BJ (cell line): ENCODE data around the gene PROSER1. TPM values are rescaled to one million over a fixed set of nuclear protein-coding genes. Genes with fewer than 3 reads are reported as not detected.
"Not testable (repeated sequence)": the region's sequence is repeated elsewhere in the genome, so short reads cannot be mapped to it uniquely, and the experiment has no call there.

Experiments
- CTCF ChIA-PET: fragments of 350-600 bp; formaldehyde crosslinking; extraction: SDS; loops from one replicate; lab custom pipeline; 2021; ENCODE audit warnings: antibody characterized with exemption, inconsistent platforms; lab: Yijun Ruan, JAX
- POLR2A ChIA-PET: fragments of 300-600 bp; sonication (Branson Sonifier 250); formaldehyde crosslinking; extraction: SDS; loops from one replicate; lab custom pipeline; 2021; ENCODE audit warnings: antibody characterized with exemption; lab: Charles Lee
- DNase-seq: peaks from one replicate; pipeline ENCODE4 v3.0.0-alpha.2; 2011; ENCODE audit warnings: low read depth
- H3K27me3 ChIP-seq: 2 replicates; pipeline ENCODE4 v1.6.0; 2011; ENCODE audit warnings: low read length; ENCODE audit not compliant: control insufficient read depth, insufficient read depth
- H3K36me3 ChIP-seq: 2 replicates; pipeline ENCODE4 v1.5.1; 2011; ENCODE audit warnings: low read length; ENCODE audit not compliant: control insufficient read depth, insufficient read depth
- H3K4me3 ChIP-seq: 2 replicates; pipeline ENCODE4 v1.5.1; 2011; ENCODE audit warnings: low read depth, mild to moderate bottlenecking, control low read depth, low read length
- CTCF ChIP-seq: IDR thresholded peaks from 2 replicates; pipeline ENCODE4 v1.5.1; 2011; ENCODE audit warnings: low read depth, mild to moderate bottlenecking, control low read depth, inconsistent platforms, low read length, moderate library complexity; ENCODE audit not compliant: insufficient read depth
- polyA minus RNA-seq: library from RNA; depleted of rRNA, polyadenylated mRNA; stranded (reverse); fragments of >200 nt; gene quantifications from 2 replicates; pipeline ENCODE4 v1.2.3, GENCODE V29; 2011; rRNA and poly(A)+ RNA removed
- polyA plus RNA-seq: library from polyadenylated mRNA; depleted of rRNA; stranded (reverse); fragments of >200 nt; gene quantifications from 2 replicates; pipeline ENCODE4 v1.2.3, GENCODE V29; 2011; rRNA removed

The PROSER1 gene
- polyA plus RNA-seq (10.7 and 13.0 TPM in 2 replicates), polyA minus RNA-seq (7.1 and 8.2 TPM in 2 replicates)

- Histone ChIP-seq H3K27me3 (no peaks in the 10 kb centered on the region), H3K36me3 (no peaks in the 10 kb centered on the region), H3K4me3 (peak within 1 kb of the TSS; percentile 92)
- ChIA-PET POLR2A (interaction anchor here (0.6 kb wide), 1 partner anchor 14 kb away, joined by 4 read pairs; no protein-coding TSS in a partner anchor), CTCF (interaction anchor here (2.4 kb wide), 1 partner anchor 10 kb away, joined by 12 read pairs; no protein-coding TSS in a partner anchor)
- TF ChIP-seq CTCF = no peak
- DNase-seq = peak; percentile 72
Measured at GRCh38 chr13:39037880-39038568, at the start of gene PROSER1, which contains the start of gene NHLRC3. Gene PROSER1 (minus strand): TSS chr13:39038089. CDS start chr13:39037242, 847 bp downstream. Gene NHLRC3 (plus strand): TSS chr13:39038456. CDS start chr13:39038640, 184 bp downstream.

GRCh38 chr13:39086251-39086945 is 48.5 kb upstream of the PROSER1 start:
- CTCF ChIA-PET, H3K36me3 ChIP-seq, H3K27me3 ChIP-seq, H3K4me3 ChIP-seq, DNase-seq, POLR2A ChIA-PET: not testable (repeated sequence)

- no peaks in the 10 kb centered on the region for H3K27me3 ChIP-seq
- DNase-seq = no peak
- ChIA-PET CTCF (no interaction called here), POLR2A (no interaction called here)
- no peak overlapping the region for H3K4me3 ChIP-seq
- H3K36me3 ChIP-seq = no peaks in the 10 kb centered on the region
- TF ChIP-seq CTCF = no peak
Measured at GRCh38 chr13:39073983-39074382, 36.1 kb upstream of the PROSER1 start.

GRCh38 chr13:39072842-39073241 is 35.0 kb upstream of the PROSER1 start:
- H3K36me3 ChIP-seq = no peaks in the 10 kb centered on the region
- H3K4me3 ChIP-seq = no peak overlapping the region
- POLR2A ChIA-PET = no interaction called here
- CTCF ChIA-PET = interaction anchor here (2.2 kb wide), 1 partner anchor 539 kb away, joined by 5 read pairs; no protein-coding TSS in a partner anchor
- DNase-seq = no peak
- no peak for TF ChIP-seq CTCF
- no peaks in the 10 kb centered on the region for H3K27me3 ChIP-seq

GRCh38 chr13:39062004-39062403 is 24.1 kb upstream of the PROSER1 start:
- no peak for DNase-seq
- TF ChIP-seq CTCF = no peak
- CTCF ChIA-PET = no interaction called here
- Histone ChIP-seq H3K4me3 (no peak overlapping the region), H3K36me3 (no peaks in the 10 kb centered on the region), H3K27me3 (no peaks in the 10 kb centered on the region)
- POLR2A ChIA-PET = no interaction called here
